HepG2 (cell line): Measurements from ENCODE around the gene CYP27B1. TPM values are rescaled to one million over a fixed set of nuclear protein-coding genes. Genes with fewer than 3 reads are reported as not detected.
A peak's percentile ranks its signal among the peaks of the same experiment; 100 is the strongest.

Experiments
- ATAC-seq: fragments of 200-7000 bp; cut with Tn5 transposase; 3 replicates; pipeline ENCODE4 v1.9.1; 2020; ENCODE audit warnings: mild to moderate bottlenecking, moderate library complexity
- BruUV-seq: library from RNA; stranded (reverse); fragments of 400-500 nt; replicated peaks from 2 replicates; lab custom pipeline; 2021; lab: Mats Ljungman, UMichigan
- CTCF ChIA-PET: fragments of 300-600 bp; formaldehyde crosslinking; extraction: SDS; loops from one replicate; lab custom pipeline; 2021; ENCODE audit warnings: low total read pairs, inconsistent platforms, low intra/inter-chr PET ratio; lab: Yijun Ruan, JAX
- POLR2A ChIA-PET: fragments of 350-600 bp; sonication (Branson Sonifier 250); formaldehyde crosslinking; loops from one replicate; lab custom pipeline; 2020; ENCODE audit warnings: antibody characterized with exemption, inconsistent platforms; lab: Yijun Ruan, JAX
- DNase-seq: peaks from one replicate; pipeline ENCODE4 v3.0.0-alpha.2; 2015; ENCODE audit warnings: low spot score
- FAIRE-seq: peaks from 3 replicates; lab custom pipeline; 2011; peaks lifted over from hg19 to GRCh38; lab: Jason Lieb, UNC
- H2AFZ ChIP-seq: one replicate; pipeline ENCODE4 v1.6.1; 2011; ENCODE audit warnings: low read length, inconsistent platforms
- H3K27ac ChIP-seq: fragments of 300-600 bp; 3 replicates; pipeline ENCODE4 v1.8.0; 2011; ENCODE audit warnings: mixed run types, mild to moderate bottlenecking, mixed read lengths, low read length, inconsistent platforms; ENCODE audit not compliant: insufficient read depth; ENCODE audit errors: extremely low read length
- H3K27me3 ChIP-seq, 2 experiments: fragments of 200-600 bp in 1 of 2; 2 replicates in 1 of 2; 3 replicates in 1 of 2; pipeline versions ENCODE4 v1.6.0 to v1.8.0; 2011; ENCODE audit warnings: low read length in 2 of 2, mild to moderate bottlenecking in 2 of 2, moderate library complexity in 2 of 2, inconsistent platforms in 1 of 2; ENCODE audit not compliant: insufficient read depth in 2 of 2, control insufficient read depth in 1 of 2
- H3K36me3 ChIP-seq, 2 experiments: fragments of 200-600 bp in 1 of 2; replicated peaks in 1 of 2; 2 replicates in 1 of 2; 3 replicates in 1 of 2; pipeline versions ENCODE4 v1.5.1 to v1.8.0; 2011; ENCODE audit warnings: low read length in 2 of 2, inconsistent platforms in 1 of 2; ENCODE audit not compliant: insufficient read depth in 2 of 2, control insufficient read depth in 1 of 2
- H3K4me1 ChIP-seq: 2 replicates; pipeline ENCODE4 v1.5.1; 2012; ENCODE audit warnings: low read length, inconsistent platforms; ENCODE audit not compliant: insufficient read depth
- H3K4me2 ChIP-seq: 2 replicates; pipeline ENCODE4 v1.6.0; 2011; ENCODE audit warnings: low read depth, low read length, inconsistent platforms
- H3K4me3 ChIP-seq, 3 experiments: fragments of 200-600 bp in 1 of 3; sonication (generic), shearing (Covaris generic) in 1 of 3; replicated peaks in 1 of 3; 2 replicates each; pipeline ENCODE4 v1.5.1; 2011 to 2016; ENCODE audit warnings: low read length in 3 of 3, inconsistent platforms in 2 of 3, low read depth in 2 of 3, mild to moderate bottlenecking in 2 of 3, control low read depth in 1 of 3, mixed read lengths in 1 of 3; ENCODE audit not compliant: insufficient read depth in 1 of 3
- H3K79me2 ChIP-seq: one replicate; pipeline ENCODE4 v1.6.1; 2011; ENCODE audit warnings: low read length, inconsistent platforms; ENCODE audit not compliant: insufficient read depth
- H3K9ac ChIP-seq: 2 replicates; pipeline ENCODE4 v1.6.0; 2011; ENCODE audit warnings: mild to moderate bottlenecking, low read depth, low read length, inconsistent platforms; ENCODE audit not compliant: insufficient read depth
- H3K9me3 ChIP-seq: 2 replicates; pipeline ENCODE4 v1.5.1; 2012; ENCODE audit warnings: mild to moderate bottlenecking, low read length
- H4K20me1 ChIP-seq: 2 replicates; pipeline ENCODE4 v1.6.0; 2011; ENCODE audit warnings: inconsistent platforms, mild to moderate bottlenecking, low read length, moderate library complexity; ENCODE audit not compliant: insufficient read depth
- AGO1 ChIP-seq: fragments of 200-400 bp; formaldehyde crosslinking; IDR thresholded peaks from 2 replicates; pipeline ENCODE4 v1.6.1; 2017; ENCODE audit warnings: mild to moderate bottlenecking, low read depth, low read length, moderate library complexity; ENCODE audit not compliant: poor library complexity, severe bottlenecking
- GPN1 ChIP-seq: sonication (generic); formaldehyde crosslinking; IDR thresholded peaks from 2 replicates; pipeline ENCODE4 v1.5.1; 2020; ENCODE audit warnings: missing genetic modification reagents, borderline replicate concordance
- HNRNPH1 ChIP-seq: fragments of 200-400 bp; formaldehyde crosslinking; optimal IDR thresholded peaks from 2 replicates; pipeline ENCODE3; 2017; ENCODE audit warnings: mild to moderate bottlenecking, low read depth, low read length
- KDM3A ChIP-seq: IDR thresholded peaks from 2 replicates; pipeline ENCODE4 v1.6.1; 2018; ENCODE audit warnings: low read depth, missing compliant biosample characterization
- KLF13 ChIP-seq: sonication (generic); formaldehyde crosslinking; IDR thresholded peaks from 2 replicates; pipeline ENCODE4 v1.4.0; 2020; ENCODE audit warnings: mild to moderate bottlenecking, missing genetic modification reagents
- KLF15 ChIP-seq: sonication (generic); formaldehyde crosslinking; IDR thresholded peaks from 2 replicates; pipeline ENCODE4 v1.8.1; 2023; ENCODE audit warnings: borderline replicate concordance, mild to moderate bottlenecking, inconsistent platforms, missing genetic modification reagents, mixed read lengths
- MIER2 ChIP-seq: IDR thresholded peaks from 2 replicates; pipeline ENCODE4 v1.6.1; 2016; ENCODE audit warnings: missing biosample characterization, missing genetic modification reagents
- NAIF1 ChIP-seq: sonication (generic); formaldehyde crosslinking; IDR thresholded peaks from 2 replicates; pipeline ENCODE4 v1.5.0; 2020; ENCODE audit warnings: mild to moderate bottlenecking, missing genetic modification reagents, borderline replicate concordance
- NCOR1 ChIP-seq: fragments of 200-600 bp; sonication (generic); IDR thresholded peaks from 2 replicates; pipeline ENCODE4 v1.7.0; 2017; ENCODE audit warnings: antibody characterized with exemption, low read length, borderline replicate concordance
- RBAK ChIP-seq: sonication (generic); formaldehyde crosslinking; IDR thresholded peaks from 2 replicates; pipeline ENCODE4 v1.5.1; 2020; ENCODE audit warnings: mild to moderate bottlenecking, missing genetic modification reagents
- SIX1 ChIP-seq: sonication (generic); formaldehyde crosslinking; IDR thresholded peaks from 2 replicates; pipeline ENCODE4 v1.4.0; 2020; ENCODE audit warnings: missing genetic modification reagents, borderline replicate concordance
- SUZ12 ChIP-seq: fragments of 150-350 bp; IDR thresholded peaks from 2 replicates; pipeline ENCODE4 v1.6.1; 2014; ENCODE audit warnings: low read depth, low read length
- TBL1XR1 ChIP-seq: fragments of 150-350 bp; IDR thresholded peaks from 2 replicates; pipeline ENCODE4 v1.6.1; 2014; ENCODE audit warnings: borderline replicate concordance, low read length; ENCODE audit not compliant: partially characterized antibody
- THYN1 ChIP-seq: sonication (generic); formaldehyde crosslinking; IDR thresholded peaks from 2 replicates; pipeline ENCODE4 v1.8.1; 2023; ENCODE audit warnings: low read depth, mild to moderate bottlenecking, moderate library complexity, missing genetic modification reagents, borderline replicate concordance
- ZNF7 ChIP-seq: IDR thresholded peaks from 2 replicates; pipeline ENCODE4 v1.6.1; 2016; ENCODE audit warnings: missing biosample characterization, missing genetic modification reagents
- WGBS: methylation state at CpG from one replicate; pipeline ENCODE4 v1.1.6; 2017; ENCODE audit warnings: low lambda C conversion rate; 5-methylcytosine and 5-hydroxymethylcytosine counted together
- in situ Hi-C: cut with HindIII; loops from 2 replicates; pipeline ENCODE4 v1.10.0; 2017; ENCODE audit warnings: low pct_unique_long_range_greater_than_20kb; ENCODE audit not compliant: extremely low pct_ligation_motif_present
- intact Hi-C: fragments of 100-400 bp; cut with micrococcal nuclease; formaldehyde crosslinking; loops from one replicate; pipeline ENCODE4 v1.10.0; 2022; ENCODE audit not compliant: unreplicated experiment
- polyA plus RNA-seq, 8 experiments: library from polyadenylated mRNA; depleted of rRNA in 3 of 8; stranded (reverse) in 7 of 8; unstranded in 1 of 8; fragments of >200 nt; fragmentation: Illumina TruSeq in 4 of 8; extraction: Trizol in 4 of 8; gene quantifications; 2 replicates each; pipeline versions ENCODE4 v1.2.1 to v1.2.3, GENCODE V29; 2011 to 2016; ENCODE audit warnings: low read depth in 4 of 8, missing spikeins in 1 of 8, mixed read lengths in 1 of 8; ENCODE audit not compliant: insufficient read depth in 1 of 8
- total RNA-seq, 5 experiments: library from RNA; depleted of rRNA; stranded (reverse); fragments of >200 nt; fragmentation: Illumina TruSeq; extraction: Trizol; gene quantifications; 2 replicates each; pipeline ENCODE4 v1.2.3, GENCODE V29; 2016; ENCODE audit warnings: low read depth in 1 of 5
- TF ChIP-seq, protein P1 (sequence below): sonication (generic); formaldehyde crosslinking; IDR thresholded peaks from 2 replicates; pipeline ENCODE4 v1.4.0; 2020; ENCODE audit warnings: missing genetic modification reagents
- TF ChIP-seq, protein P2 (sequence below): IDR thresholded peaks from 2 replicates; pipeline ENCODE4 v1.6.1; 2012; ENCODE audit warnings: low read depth, low read length, improper control_type of control experiment
- TF ChIP-seq, protein P3 (sequence below): sonication (generic); formaldehyde crosslinking; IDR thresholded peaks from 2 replicates; pipeline ENCODE4 v1.9.0; 2021; ENCODE audit warnings: missing genetic modification reagents, borderline replicate concordance

Gene CYP27B1
- total and polyA plus RNA-seq, 2 of the 13 experiments (the other 11 are each of a cell fraction or from before 2014, with no cell fraction given): 2.3 to 3.0 TPM

DNA sequence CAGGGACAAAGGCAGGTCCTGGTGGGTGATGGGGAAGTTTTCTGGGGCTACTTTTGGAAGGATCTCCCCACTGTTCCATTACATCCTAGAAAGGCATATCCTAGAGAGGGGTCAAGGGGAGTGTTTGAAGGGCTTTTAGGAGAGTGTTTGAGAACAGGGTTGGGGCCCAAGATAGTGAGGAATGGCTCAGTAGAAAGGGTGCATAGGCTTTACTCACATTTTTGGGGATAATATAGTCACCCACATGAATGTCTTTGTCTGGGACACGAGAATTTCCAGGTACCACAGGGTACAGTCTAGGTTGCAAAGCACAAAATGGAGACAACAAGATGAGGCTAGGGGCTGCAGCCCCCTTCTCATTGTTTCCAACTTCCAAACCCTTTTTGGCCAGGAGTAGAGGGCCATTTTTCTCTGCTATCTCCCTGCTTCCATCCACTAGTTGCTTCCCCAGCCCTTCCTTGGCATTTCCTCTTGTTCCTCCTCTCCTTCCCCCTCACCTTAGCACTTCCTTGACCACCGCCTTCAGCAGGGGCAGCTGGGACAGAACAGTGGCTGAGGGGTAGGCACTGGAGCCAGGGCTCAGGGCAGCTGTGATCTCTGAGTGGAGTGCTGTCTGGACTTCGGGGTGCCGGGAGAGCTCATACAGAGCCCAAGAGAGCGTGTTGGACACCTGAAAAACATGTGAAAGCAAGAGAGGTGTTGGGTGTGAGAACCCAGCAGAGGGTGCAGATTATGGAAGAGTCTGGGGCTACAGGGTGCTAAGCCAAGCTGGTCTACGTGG lies 2.8 kb downstream of the CYP27B1 start:
- peaks cover 36% of the 10 kb centered on the region for H3K4me1 ChIP-seq
- peak overlapping the region; percentile 95; the same call in 1 of the 2 replicates for H3K4me2 ChIP-seq
- CTCF ChIA-PET: interaction anchor here (1.3 kb wide), 1 partner anchor 141 kb away, joined by 4 read pairs; no protein-coding TSS in a partner anchor
- FAIRE-seq (no peak), DNase-seq (no peak), ATAC-seq (no peak; the same call in 2 of the 3 replicates)
- H3K27me3 ChIP-seq: peaks cover 0 to 6% of the 10 kb centered on the region in 2 experiments; a peak in 1 of 5 replicates
- BruUV-seq: no TSS peak
- in situ Hi-C loops (no loop called here), intact Hi-C loops (no loop called here)
- WGBS: 88% methylated on average over 6 of the region's 6 CpGs
- H3K27ac ChIP-seq: no peak overlapping the region
- no peaks in the 10 kb centered on the region for H3K79me2 ChIP-seq
- H3K4me3 ChIP-seq: 0 out of 6 replicates have a peak overlapping the region, but pooled peaks of 1 of the 3 experiments have one; percentile 78
- no peak overlapping the region for H3K9ac ChIP-seq
- no peaks in the 10 kb centered on the region for H3K9me3 ChIP-seq
- POLR2A ChIA-PET: interaction anchor here (1.4 kb wide), 1 partner anchor 8 kb away, joined by 9 read pairs; no protein-coding TSS in a partner anchor
- H4K20me1 ChIP-seq: no peaks in the 10 kb centered on the region
- peaks cover 4 to 10% of the 10 kb centered on the region in 2 experiments; a peak in 4 of 5 replicates for H3K36me3 ChIP-seq
- H2AFZ ChIP-seq: no peak overlapping the region
- TF ChIP-seq SUZ12 (no peak), THYN1 (no peak), NAIF1 (CRISPR knock-in tag) (no peak), KDM3A (CRISPR knock-in tag) (no peak), KLF15 (no peak), SIX1 (CRISPR knock-in tag) (no peak), NCOR1 (no peak), TBL1XR1 (no peak), RBAK (CRISPR knock-in tag) (no peak), MIER2 (CRISPR knock-in tag) (no peak), AGO1 (no peak), HNRNPH1 (no peak), KLF13 (CRISPR knock-in tag) (no peak), GPN1 (CRISPR knock-in tag) (no peak), ZNF7 (no peak)
- TF ChIP-seq, protein P1, sequence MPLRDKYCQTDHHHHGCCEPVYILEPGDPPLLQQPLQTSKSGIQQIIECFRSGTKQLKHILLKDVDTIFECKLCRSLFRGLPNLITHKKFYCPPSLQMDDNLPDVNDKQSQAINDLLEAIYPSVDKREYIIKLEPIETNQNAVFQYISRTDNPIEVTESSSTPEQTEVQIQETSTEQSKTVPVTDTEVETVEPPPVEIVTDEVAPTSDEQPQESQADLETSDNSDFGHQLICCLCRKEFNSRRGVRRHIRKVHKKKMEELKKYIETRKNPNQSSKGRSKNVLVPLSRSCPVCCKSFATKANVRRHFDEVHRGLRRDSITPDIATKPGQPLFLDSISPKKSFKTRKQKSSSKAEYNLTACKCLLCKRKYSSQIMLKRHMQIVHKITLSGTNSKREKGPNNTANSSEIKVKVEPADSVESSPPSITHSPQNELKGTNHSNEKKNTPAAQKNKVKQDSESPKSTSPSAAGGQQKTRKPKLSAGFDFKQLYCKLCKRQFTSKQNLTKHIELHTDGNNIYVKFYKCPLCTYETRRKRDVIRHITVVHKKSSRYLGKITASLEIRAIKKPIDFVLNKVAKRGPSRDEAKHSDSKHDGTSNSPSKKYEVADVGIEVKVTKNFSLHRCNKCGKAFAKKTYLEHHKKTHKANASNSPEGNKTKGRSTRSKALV (CRISPR knock-in tag): no peak
- TF ChIP-seq, protein P2, sequence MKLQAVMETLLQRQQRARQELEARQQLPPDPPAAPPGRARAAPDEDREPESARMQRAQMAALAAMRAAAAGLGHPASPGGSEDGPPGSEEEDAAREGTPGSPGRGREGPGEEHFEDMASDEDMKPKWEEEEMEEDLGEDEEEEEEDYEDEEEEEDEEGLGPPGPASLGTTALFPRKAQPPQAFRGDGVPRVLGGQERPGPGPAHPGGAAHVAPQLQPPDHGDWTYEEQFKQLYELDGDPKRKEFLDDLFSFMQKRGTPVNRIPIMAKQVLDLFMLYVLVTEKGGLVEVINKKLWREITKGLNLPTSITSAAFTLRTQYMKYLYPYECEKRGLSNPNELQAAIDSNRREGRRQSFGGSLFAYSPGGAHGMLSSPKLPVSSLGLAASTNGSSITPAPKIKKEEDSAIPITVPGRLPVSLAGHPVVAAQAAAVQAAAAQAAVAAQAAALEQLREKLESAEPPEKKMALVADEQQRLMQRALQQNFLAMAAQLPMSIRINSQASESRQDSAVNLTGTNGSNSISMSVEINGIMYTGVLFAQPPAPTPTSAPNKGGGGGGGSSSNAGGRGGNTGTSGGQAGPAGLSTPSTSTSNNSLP: no peak
- TF ChIP-seq, protein P3, sequence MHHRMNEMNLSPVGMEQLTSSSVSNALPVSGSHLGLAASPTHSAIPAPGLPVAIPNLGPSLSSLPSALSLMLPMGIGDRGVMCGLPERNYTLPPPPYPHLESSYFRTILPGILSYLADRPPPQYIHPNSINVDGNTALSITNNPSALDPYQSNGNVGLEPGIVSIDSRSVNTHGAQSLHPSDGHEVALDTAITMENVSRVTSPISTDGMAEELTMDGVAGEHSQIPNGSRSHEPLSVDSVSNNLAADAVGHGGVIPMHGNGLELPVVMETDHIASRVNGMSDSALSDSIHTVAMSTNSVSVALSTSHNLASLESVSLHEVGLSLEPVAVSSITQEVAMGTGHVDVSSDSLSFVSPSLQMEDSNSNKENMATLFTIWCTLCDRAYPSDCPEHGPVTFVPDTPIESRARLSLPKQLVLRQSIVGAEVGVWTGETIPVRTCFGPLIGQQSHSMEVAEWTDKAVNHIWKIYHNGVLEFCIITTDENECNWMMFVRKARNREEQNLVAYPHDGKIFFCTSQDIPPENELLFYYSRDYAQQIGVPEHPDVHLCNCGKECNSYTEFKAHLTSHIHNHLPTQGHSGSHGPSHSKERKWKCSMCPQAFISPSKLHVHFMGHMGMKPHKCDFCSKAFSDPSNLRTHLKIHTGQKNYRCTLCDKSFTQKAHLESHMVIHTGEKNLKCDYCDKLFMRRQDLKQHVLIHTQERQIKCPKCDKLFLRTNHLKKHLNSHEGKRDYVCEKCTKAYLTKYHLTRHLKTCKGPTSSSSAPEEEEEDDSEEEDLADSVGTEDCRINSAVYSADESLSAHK (CRISPR knock-in tag): no peak
